ENCODE data around the gene PI4KA. TPM values are rescaled to one million over a fixed set of nuclear protein-coding genes. Genes with fewer than 3 reads are reported as not detected.

PI4KA gene
- 18.9 to 21.8 TPM (median 20.5 TPM) in 5 replicates for total RNA-seq (2022; extraction: Qiagen RNA extraction)

GRCh38 chr22:20858615-20859416 is at the start of gene PI4KA, which contains the start of gene SNAP29:
Gene PI4KA (minus strand): TSS chr22:20858811. CDS start chr22:20858725, 86 bp downstream.
Gene SNAP29 (plus strand): TSS chr22:20859007. CDS start chr22:20859111, 104 bp downstream.

GRCh38 chr22:20773793-20774212 is 84.8 kb downstream of the PI4KA start, which contains the start of gene SERPIND1:
Gene SERPIND1 (plus strand): TSS chr22:20774113. CDS start chr22:20779313, 5,200 bp downstream.

Other genes with a start within 250 kb of the PI4KA start
- gene SERPIND1, start 84.7 kb downstream of the PI4KA start, total RNA-seq (2022; extraction: Qiagen RNA extraction) = 0.07 TPM in 1 of 5 replicates, not detected in the others
- 13.6 to 19.1 TPM (median 17.6 TPM) in 5 replicates for gene SNAP29, start 196 bp upstream of the PI4KA start, total RNA-seq (2022; extraction: Qiagen RNA extraction)
- gene CRKL, start 58.6 kb upstream of the PI4KA start, total RNA-seq (2022; extraction: Qiagen RNA extraction) = 20.9 to 30.9 TPM (median 22.3 TPM) in 5 replicates
- 1.6 to 3.8 TPM (median 3.5 TPM) in 5 replicates for gene AIFM3, start 108.4 kb upstream of the PI4KA start, total RNA-seq (2022; extraction: Qiagen RNA extraction)
- gene LZTR1, start 123.5 kb upstream of the PI4KA start, total RNA-seq (2022; extraction: Qiagen RNA extraction) = 15.6 to 19.9 TPM (median 16.1 TPM) in 5 replicates
- gene THAP7, start 143.3 kb upstream of the PI4KA start, total RNA-seq (2022; extraction: Qiagen RNA extraction) = 16.9 to 27.1 TPM (median 22.5 TPM) in 5 replicates
- gene P2RX6, start 156.4 kb upstream of the PI4KA start, total RNA-seq (2022; extraction: Qiagen RNA extraction) = 0.56 to 0.97 TPM (median 0.79 TPM) in 5 replicates
- gene SLC7A4, start 173.8 kb upstream of the PI4KA start, total RNA-seq (2022; extraction: Qiagen RNA extraction) = not detected in 5 replicates
- 0.02 to 0.07 TPM (median 0.07 TPM) in 3 of 5 replicates, not detected in the others for gene LRRC74B, start 187.1 kb upstream of the PI4KA start, total RNA-seq (2022; extraction: Qiagen RNA extraction)

Measured in A549 treated with Hydrocortisone at 1 μM for 4 hours (cell line).